HG03103 (cell line): ENCODE data around the gene SEC61B.

ENCODE experiments used
- ATAC-seq: cut with Tn5 transposase; IDR thresholded peaks from one replicate; pipeline ENCODE4 v1.9.1; 2021; ENCODE audit warnings: low read depth; ENCODE audit not compliant: unreplicated experiment

The SEC61B gene

GRCh38 chr9:99221621-99222415, at the start of gene SEC61B, which contains the start of gene ALG2:
Gene SEC61B (plus strand): TSS chr9:99222282. CDS start chr9:99222364, 82 bp downstream.
Gene ALG2 (minus strand): TSS chr9:99221942. CDS start chr9:99221894, 48 bp downstream.
- peak; percentile 90 for ATAC-seq

GRCh38 chr9:99173570-99174504, 48.2 kb upstream of the SEC61B start:
- ATAC-seq: no peak

- no peak for ATAC-seq
These were observed 45.5 kb upstream of the SEC61B start for GRCh38 chr9:99176527-99177013.

GRCh38 chr9:99177576-99178366, 44.3 kb upstream of the SEC61B start:
- ATAC-seq: no peak

- no peak for ATAC-seq
These were observed 42.9 kb upstream of the SEC61B start for GRCh38 chr9:99178912-99179872.

- ATAC-seq: peak; percentile 44
These were observed 41.9 kb upstream of the SEC61B start for GRCh38 chr9:99180199-99180598.

GRCh38 chr9:99180662-99181061, 41.4 kb upstream of the SEC61B start:
- no peak for ATAC-seq

- no peak for ATAC-seq
These were observed 40.9 kb upstream of the SEC61B start for GRCh38 chr9:99181206-99181605.

- ATAC-seq: no peak
These were observed 40.5 kb upstream of the SEC61B start for GRCh38 chr9:99181621-99182020.

- no peak for ATAC-seq
These were observed 39.7 kb upstream of the SEC61B start for GRCh38 chr9:99182356-99182755.

GRCh38 chr9:99183616-99184015, 38.5 kb upstream of the SEC61B start:
- no peak for ATAC-seq

GRCh38 chr9:99184110-99184474, 38.0 kb upstream of the SEC61B start:
- ATAC-seq: no peak

GRCh38 chr9:99184475-99185347, 37.4 kb upstream of the SEC61B start:
- ATAC-seq: peak; percentile 41

- no peak for ATAC-seq
These were observed 36.8 kb upstream of the SEC61B start for GRCh38 chr9:99185348-99185632.

- no peak for ATAC-seq
These were observed 36.1 kb upstream of the SEC61B start for GRCh38 chr9:99185934-99186333.

- ATAC-seq: no peak
These were observed 34.8 kb upstream of the SEC61B start for GRCh38 chr9:99187311-99187710.

- ATAC-seq: no peak
These were observed 32.9 kb upstream of the SEC61B start for GRCh38 chr9:99189186-99189585.

GRCh38 chr9:99189887-99190596, 32.0 kb upstream of the SEC61B start:
- no peak for ATAC-seq
